Ovary (tissue), 9 donors: ENCODE results near the gene GABBR2. TPM values are rescaled to one million over a fixed set of nuclear protein-coding genes. Genes with fewer than 3 reads are reported as not detected.

Experiments used
- DNase-seq, 5 donors: peaks; one replicate each; pipeline ENCODE4 v3.0.0-alpha.2; 2019 to 2020
- H3K27ac ChIP-seq, 2 donors: fragments of 200-600 bp; one replicate each; pipeline versions ENCODE4 v1.5.1 to v1.8.0; 2019 to 2022
- H3K27me3 ChIP-seq: fragments of 200-600 bp; one replicate; pipeline ENCODE4 v1.8.0; 2022
- H3K36me3 ChIP-seq: fragments of 200-600 bp; sonication (generic); one replicate; pipeline ENCODE4 v1.5.1; 2019
- H3K4me1 ChIP-seq: one replicate; pipeline ENCODE4 v1.8.1; 2013; ENCODE audit warnings: mild to moderate bottlenecking, moderate library complexity; ENCODE audit not compliant: insufficient read depth
- H3K4me3 ChIP-seq: fragments of 200-600 bp; sonication (generic); one replicate; pipeline ENCODE4 v1.5.1; 2017
- H3K9me3 ChIP-seq, 2 donors: fragments of 200-600 bp in 1 of 2; sonication (generic) in 1 of 2; one replicate each; pipeline versions ENCODE4 v1.5.1 to v1.8.1; 2013 to 2019; ENCODE audit warnings: mild to moderate bottlenecking in 1 of 2, moderate library complexity in 1 of 2
- CTCF ChIP-seq, 3 donors: fragments of 450-650 bp in 2 of 3; fragments of 200-600 bp in 1 of 3; IDR thresholded peaks; one replicate each; pipeline versions ENCODE4 v1.5.1 to v1.8.0; 2016 to 2022; ENCODE audit warnings: antibody characterized with exemption in 3 of 3, mild to moderate bottlenecking in 1 of 3
- EP300 ChIP-seq: sonication (generic); formaldehyde crosslinking; IDR thresholded peaks from one replicate; pipeline ENCODE4 v1.6.1; 2017; ENCODE audit warnings: antibody characterized with exemption
- POLR2A ChIP-seq: fragments of 450-650 bp; IDR thresholded peaks from one replicate; pipeline ENCODE4 v1.6.1; 2017; ENCODE audit warnings: antibody characterized with exemption, mild to moderate bottlenecking, moderate library complexity
- WGBS, 3 donors: extraction: QIAGEN DNeasy Blood & Tissue Kit in 1 of 3; methylation state at CpG; one replicate each; pipeline versions ENCODE4 v1.1.5 to v1.1.7; 2013 to 2017; 5-methylcytosine and 5-hydroxymethylcytosine counted together
- intact Hi-C, 4 donors: fragments of 100-400 bp; cut with DNase I; formaldehyde crosslinking; loops; one replicate each; pipeline versions ENCODE4 v1.11.0 to v1.15.1; 2022 to 2023
- polyA plus RNA-seq, 2 donors: library from polyadenylated mRNA; stranded (reverse); fragments of 200-250 nt in 1 of 2; fragments of 350-450 nt in 1 of 2; fragmentation: Illumina TruSeq in 1 of 2; extraction: RNeasy Lipid Tissue Mini Kit (QIAGEN cat#74804) in 1 of 2; gene quantifications; one replicate each; pipeline ENCODE4 v1.2.3, GENCODE V29; 2013 to 2014
- total RNA-seq, 7 donors: library from RNA; depleted of rRNA in 2 of 7; stranded (reverse); fragments of >200 nt in 2 of 7; fragmentation: NEBNext Ultra II Directional in 3 of 7; extraction: Animal tissue kit (Norgen Biotek cat#: 25700) in 3 of 7; gene quantifications; one replicate each; pipeline versions ENCODE4 v1.1.0 to v1.2.4, GENCODE V29; 2016 to 2023
- donor health status: DM: no; HTN: no; CAD: no; lungs with moderate emphysema.
- donor health status: DM: no; HTN: no; CAD: no.
- donor health status: Bipolar disorder and iron deficiency.
- donor health status: DM: yes; HTN: yes; CAD: no.
- donor health status: DM: no; HTN: no; CAD: no.
- donor health status: DM: yes; HTN: yes; CAD: no.

Gene GABBR2
- total and polyA plus RNA-seq, 9 donors: 0.05 to 0.30 (median 0.22) TPM; not detected in 6

- TF ChIP-seq CTCF (IDR thresholded peaks at IDR 0.05): no peak
- no peak for TF ChIP-seq POLR2A
- TF ChIP-seq EP300: no peak
- DNase-seq: no peak
- no peaks in the 10 kb centered on the region for H3K9me3 ChIP-seq
- H3K27ac ChIP-seq: no peak overlapping the region
- 64 to 73% (median 64%) methylated on average over 10 of the region's 10 CpGs for WGBS, 3 donors
- H3K4me3 ChIP-seq: no peak overlapping the region
- no peaks in the 10 kb centered on the region for H3K27me3 ChIP-seq
- intact Hi-C loops: no loop called here
- H3K4me1 ChIP-seq: no peaks in the 10 kb centered on the region
- H3K36me3 ChIP-seq: no peaks in the 10 kb centered on the region
These were observed 67.0 kb downstream of the GABBR2 start for GRCh38 chr9:98641695-98642094.

GRCh38 chr9:98640394-98640793 lies 68.3 kb downstream of the GABBR2 start:
- no peak overlapping the region for H3K27ac ChIP-seq
- no peaks in the 10 kb centered on the region for H3K27me3 ChIP-seq
- no peaks in the 10 kb centered on the region for H3K36me3 ChIP-seq
- H3K9me3 ChIP-seq: no peaks in the 10 kb centered on the region
- DNase-seq: no peak
- intact Hi-C loops: no loop called here
- 80 to 93% (median 86%) methylated on average over 3 of the region's 3 CpGs for WGBS, 3 donors
- TF ChIP-seq CTCF (IDR thresholded peaks at IDR 0.05) (no peak), POLR2A (no peak), EP300 (no peak)
- no peaks in the 10 kb centered on the region for H3K4me1 ChIP-seq
- no peak overlapping the region for H3K4me3 ChIP-seq

- TF ChIP-seq CTCF (IDR thresholded peaks at IDR 0.05) (no peak), EP300 (no peak)
- intact Hi-C loops: no loop called here
- Histone ChIP-seq H3K36me3 (no peaks in the 10 kb centered on the region), H3K4me1 (no peaks in the 10 kb centered on the region), H3K4me3 (no peak overlapping the region), H3K27ac (no peak overlapping the region), H3K9me3 (no peaks in the 10 kb centered on the region), H3K27me3 (no peaks in the 10 kb centered on the region)
- DNase-seq: no peak
- WGBS, 3 donors: 70 to 86% (median 83%) methylated on average over 1 of the region's 1 CpG
These were observed 69.6 kb downstream of the GABBR2 start for GRCh38 chr9:98639133-98639532.

- Histone ChIP-seq H3K4me3 (no peak overlapping the region), H3K27me3 (no peaks in the 10 kb centered on the region), H3K36me3 (no peaks in the 10 kb centered on the region), H3K27ac (no peak overlapping the region), H3K4me1 (no peaks in the 10 kb centered on the region), H3K9me3 (no peaks in the 10 kb centered on the region)
- 42 to 93% (median 92%) methylated on average over 1 of the region's 1 CpG for whole genome bisulfite sequencing, 3 donors
- no peak for TF ChIP-seq EP300
- TF ChIP-seq CTCF (IDR thresholded peaks at IDR 0.05): no peak
- TF ChIP-seq POLR2A: no peak
- intact Hi-C loops: no loop called here
- no peak for DNase-seq
These were observed 71.4 kb downstream of the GABBR2 start for GRCh38 chr9:98637381-98637780.

- intact Hi-C loops: no loop called here
- no peak overlapping the region for H3K4me3 ChIP-seq
- H3K4me1 ChIP-seq: no peaks in the 10 kb centered on the region
- 86 to 95% (median 94%) methylated on average over 2 of the region's 2 CpGs for whole genome bisulfite sequencing, 3 donors
- TF ChIP-seq EP300: no peak
- no peak for TF ChIP-seq POLR2A
- no peak for TF ChIP-seq CTCF (IDR thresholded peaks at IDR 0.05)
- no peaks in the 10 kb centered on the region for H3K9me3 ChIP-seq
- no peak for DNase-seq
- no peaks in the 10 kb centered on the region for H3K36me3 ChIP-seq
- H3K27ac ChIP-seq: no peak overlapping the region
- no peaks in the 10 kb centered on the region for H3K27me3 ChIP-seq
These were observed 73.4 kb downstream of the GABBR2 start for GRCh38 chr9:98635374-98635773.
